ENCODE data around the gene RAB4A.

DNA sequence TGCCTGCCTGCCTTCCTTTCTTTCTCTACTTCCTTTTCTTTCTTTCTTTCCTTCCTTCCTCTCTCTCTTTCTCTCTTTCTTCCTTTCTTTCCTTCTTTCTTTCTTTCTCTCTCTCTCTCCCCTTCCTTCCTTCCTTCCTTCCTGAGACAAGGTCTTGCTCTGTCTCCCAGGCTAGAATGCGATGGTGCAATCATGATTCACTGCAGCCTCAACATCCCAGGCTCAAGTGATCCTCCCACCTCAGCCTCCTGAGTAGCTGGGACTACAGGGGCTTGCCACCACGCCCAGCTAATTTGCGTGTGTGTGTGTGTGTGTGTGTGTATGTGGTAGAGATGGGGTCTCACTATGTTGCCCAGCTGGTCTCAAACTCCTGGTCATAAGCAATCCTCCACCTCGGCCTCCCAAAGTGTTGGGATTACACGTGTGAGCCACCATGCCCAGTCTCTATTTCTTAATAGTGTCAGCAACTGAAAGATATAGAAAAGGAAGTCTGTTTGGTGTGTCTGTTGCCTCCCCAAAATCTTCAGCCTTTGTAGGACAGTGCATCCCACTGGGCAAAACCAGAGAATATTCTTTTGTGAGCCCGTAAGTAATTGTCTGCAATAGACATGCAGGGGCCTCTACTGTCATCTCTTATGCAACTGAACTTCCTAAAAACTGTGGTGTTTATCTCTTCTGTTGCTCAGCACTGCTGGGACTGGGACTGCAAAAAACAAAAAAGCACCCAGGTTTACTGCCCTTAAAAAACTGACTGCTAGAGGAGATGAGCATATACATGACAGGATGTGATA is 20.9 kb upstream of the RAB4A start:
- peak; percentile 14 for TF ChIP-seq CTCF (IDR thresholded peaks at IDR 0.05; ENCODE audit: low read depth, low read length)
- TF ChIP-seq, protein P1, sequence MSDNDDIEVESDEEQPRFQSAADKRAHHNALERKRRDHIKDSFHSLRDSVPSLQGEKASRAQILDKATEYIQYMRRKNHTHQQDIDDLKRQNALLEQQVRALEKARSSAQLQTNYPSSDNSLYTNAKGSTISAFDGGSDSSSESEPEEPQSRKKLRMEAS (IDR thresholded peaks at IDR 0.05; ENCODE audit: low read depth, low read length): peak; percentile 59; the same call in 1 of the 2 replicates
- no peak for TF ChIP-seq POLR2A (IDR thresholded peaks at IDR 0.05; ENCODE audit: extremely low read depth, insufficient read length)
